Measurements from ENCODE around the gene CYSRT1.
"Not testable (repeated sequence)": the region's sequence is repeated elsewhere in the genome, so short reads cannot be mapped to it uniquely, and the experiment has no call there.

Gene CYSRT1

GRCh38 chr9:137235424-137236237 is 10.7 kb downstream of the CYSRT1 start:
- H3K4me1 Mint-ChIP-seq: peaks cover 9% of the 10 kb centered on the region
- no peaks in the 10 kb centered on the region for H3K36me3 Mint-ChIP-seq
- H3K27ac Mint-ChIP-seq: no peak overlapping the region
- no peaks in the 10 kb centered on the region for H3K9me3 Mint-ChIP-seq
- no peak overlapping the region for H3K4me3 Mint-ChIP-seq
- no peaks in the 10 kb centered on the region for H3K27me3 Mint-ChIP-seq

GRCh38 chr9:137236238-137236935 is 11.4 kb downstream of the CYSRT1 start:
- Mint-ChIP-seq H3K4me3 (no peak overlapping the region), H3K9me3 (no peaks in the 10 kb centered on the region), H3K27me3 (no peaks in the 10 kb centered on the region), H3K27ac (no peak overlapping the region), H3K36me3 (no peaks in the 10 kb centered on the region), H3K4me1 (peaks cover 9% of the 10 kb centered on the region)

- Mint-ChIP-seq H3K9me3 (no peaks in the 10 kb centered on the region), H3K4me3 (no peak overlapping the region), H3K4me1 (peaks cover 9% of the 10 kb centered on the region), H3K27ac (no peak overlapping the region), H3K36me3 (no peaks in the 10 kb centered on the region), H3K27me3 (no peaks in the 10 kb centered on the region)
Observed at GRCh38 chr9:137236936-137237421, 12.0 kb downstream of the CYSRT1 start.

GRCh38 chr9:137237759-137238726 is 13.1 kb downstream of the CYSRT1 start:
- Mint-ChIP-seq H3K9me3 (no peaks in the 10 kb centered on the region), H3K36me3 (peaks cover 7% of the 10 kb centered on the region), H3K27ac (no peak overlapping the region), H3K4me1 (peaks cover 16% of the 10 kb centered on the region), H3K27me3 (no peaks in the 10 kb centered on the region), H3K4me3 (no peak overlapping the region)

GRCh38 chr9:137239541-137240200 is 14.7 kb downstream of the CYSRT1 start:
- not testable (repeated sequence) for H3K27ac Mint-ChIP-seq, H3K27me3 Mint-ChIP-seq, H3K9me3 Mint-ChIP-seq, H3K36me3 Mint-ChIP-seq
- H3K4me1 Mint-ChIP-seq: peaks cover 16% of the 10 kb centered on the region
- H3K4me3 Mint-ChIP-seq: peak overlapping the region; percentile 81

- peak overlapping the region; percentile 81 for H3K4me3 Mint-ChIP-seq
- no peaks in the 10 kb centered on the region for H3K27me3 Mint-ChIP-seq
- peaks cover 16% of the 10 kb centered on the region for H3K4me1 Mint-ChIP-seq
- H3K9me3 Mint-ChIP-seq: no peaks in the 10 kb centered on the region
- peaks cover 9% of the 10 kb centered on the region for H3K36me3 Mint-ChIP-seq
- no peak overlapping the region for H3K27ac Mint-ChIP-seq
Observed at GRCh38 chr9:137240318-137240840, 15.4 kb downstream of the CYSRT1 start.

GRCh38 chr9:137240841-137241489 is 16.0 kb downstream of the CYSRT1 start, which contains the start of gene TUBB4B:
Gene TUBB4B, plus strand, starts transcription at chr9:137241287. Its CDS starts 74 bp downstream, at chr9:137241361.
- Mint-ChIP-seq H3K27ac (peak within 1 kb of the TSS; percentile 96), H3K27me3 (no peaks in the 10 kb centered on the region)

GRCh38 chr9:137241490-137242268 is 16.7 kb downstream of the CYSRT1 start:
- Mint-ChIP-seq H3K4me1 (peaks cover 16% of the 10 kb centered on the region), H3K4me3 (peak overlapping the region; percentile 93), H3K27me3 (no peaks in the 10 kb centered on the region), H3K9me3 (no peaks in the 10 kb centered on the region), H3K36me3 (peaks cover 9% of the 10 kb centered on the region), H3K27ac (peak overlapping the region; percentile 72)

More at GRCh38 chr9:137240841-137241489, 16.0 kb downstream of the CYSRT1 start, which contains the start of gene TUBB4B:
- H3K36me3 Mint-ChIP-seq: peaks cover 9% of the 10 kb centered on the region
- peaks cover 16% of the 10 kb centered on the region for H3K4me1 Mint-ChIP-seq
- H3K9me3 Mint-ChIP-seq: no peaks in the 10 kb centered on the region
- H3K4me3 Mint-ChIP-seq: peak within 1 kb of the TSS; percentile 93

GRCh38 chr9:137242269-137243203 is 17.6 kb downstream of the CYSRT1 start:
- Mint-ChIP-seq H3K36me3 (peaks cover 9% of the 10 kb centered on the region), H3K27ac (peak overlapping the region; percentile 68), H3K4me3 (peak overlapping the region; percentile 87), H3K27me3 (no peaks in the 10 kb centered on the region), H3K9me3 (no peaks in the 10 kb centered on the region), H3K4me1 (peaks cover 13% of the 10 kb centered on the region)

GRCh38 chr9:137243266-137243625 is 18.3 kb downstream of the CYSRT1 start:
- H3K4me3 Mint-ChIP-seq, H3K27ac Mint-ChIP-seq: not testable (repeated sequence)

GRCh38 chr9:137243626-137244485 is 18.9 kb downstream of the CYSRT1 start:
- no peaks in the 10 kb centered on the region for H3K9me3 Mint-ChIP-seq
- peaks cover 11% of the 10 kb centered on the region for H3K4me1 Mint-ChIP-seq
- peaks cover 9% of the 10 kb centered on the region for H3K36me3 Mint-ChIP-seq
- no peak overlapping the region for H3K4me3 Mint-ChIP-seq
- H3K27ac Mint-ChIP-seq: no peak overlapping the region
- no peaks in the 10 kb centered on the region for H3K27me3 Mint-ChIP-seq

More at GRCh38 chr9:137243266-137243625, 18.3 kb downstream of the CYSRT1 start:
- peaks cover 13% of the 10 kb centered on the region for H3K4me1 Mint-ChIP-seq
- not testable (repeated sequence) for H3K36me3 Mint-ChIP-seq, H3K9me3 Mint-ChIP-seq, H3K27me3 Mint-ChIP-seq
